Peyer's patch (tissue), 4 donors: ENCODE results near the gene TNIK. TPM values are rescaled to one million over a fixed set of nuclear protein-coding genes. Genes with fewer than 3 reads are reported as not detected.

Source experiments
- DNase-seq, 3 donors: peaks; one replicate each; pipeline ENCODE4 v3.0.0-alpha.2; 2017 to 2019
- H3K27ac ChIP-seq, 4 donors: fragments of 200-600 bp; sonication (generic); one replicate each; pipeline ENCODE4 v1.5.1; 2016 to 2019
- H3K27me3 ChIP-seq, 2 donors: fragments of 200-600 bp; sonication (generic); one replicate each; pipeline ENCODE4 v1.5.1; 2019
- H3K36me3 ChIP-seq, 3 donors: fragments of 200-600 bp; sonication (generic); one replicate each; pipeline ENCODE4 v1.5.1; 2016 to 2019
- H3K4me1 ChIP-seq, 4 donors: fragments of 200-600 bp; sonication (generic); one replicate each; pipeline ENCODE4 v1.5.1; 2016 to 2019
- H3K4me3 ChIP-seq, 4 donors: fragments of 200-600 bp; sonication (generic); 1 replicate in 3 of 4; 2 replicates in 1 of 4; pipeline ENCODE4 v1.5.1; 2016 to 2019; ENCODE audit warnings: mild to moderate bottlenecking in 1 of 4
- H3K9me3 ChIP-seq, 4 donors: fragments of 200-600 bp; sonication (generic); one replicate each; pipeline ENCODE4 v1.5.1; 2016 to 2019; ENCODE audit warnings: mild to moderate bottlenecking in 1 of 4
- CTCF ChIP-seq, 6 experiments: fragments of 450-650 bp in 4 of 6; fragments of 200-600 bp in 2 of 6; sonication (generic) in 1 of 6; IDR thresholded peaks; one replicate each; pipeline ENCODE4 v1.5.1; 2017 to 2019; ENCODE audit warnings: antibody characterized with exemption in 6 of 6, mild to moderate bottlenecking in 3 of 6, moderate library complexity in 1 of 6
- POLR2A ChIP-seq, 2 donors: fragments of 450-650 bp; IDR thresholded peaks; one replicate each; pipeline ENCODE4 v1.5.1; 2017; ENCODE audit warnings: antibody characterized with exemption in 2 of 2, mild to moderate bottlenecking in 2 of 2, moderate library complexity in 2 of 2
- total RNA-seq, 4 donors: library from RNA; depleted of rRNA; stranded (reverse); fragments of >200 nt; gene quantifications; one replicate each; pipeline ENCODE4 v1.1.0, GENCODE V29; 2016

Gene TNIK
- total RNA-seq, 4 donors from 2014 or later: 37.1 to 84.8 (median 74.4) TPM

GRCh38 chr3:171140246-171140645 lies 320.0 kb downstream of the TNIK start:
- Histone ChIP-seq H3K27ac (no peak overlapping the region), H3K4me1 (no peaks in the 10 kb centered on the region), H3K27me3 (no peaks in the 10 kb centered on the region), H3K9me3 (no peaks in the 10 kb centered on the region), H3K36me3 (peaks cover 0 to 19% (median 0%) of the 10 kb centered on the region in 3 donors), H3K4me3 (no peak overlapping the region)
- DNase-seq: no peak
- no peak for TF ChIP-seq POLR2A (IDR thresholded peaks at IDR 0.05)
- no peak for TF ChIP-seq CTCF (IDR thresholded peaks at IDR 0.05)

GRCh38 chr3:171138027-171138426 lies 322.2 kb downstream of the TNIK start:
- H3K27ac ChIP-seq: no peak overlapping the region
- no peaks in the 10 kb centered on the region for H3K9me3 ChIP-seq
- no peaks in the 10 kb centered on the region for H3K27me3 ChIP-seq
- H3K4me1 ChIP-seq: no peaks in the 10 kb centered on the region
- peaks cover 0 to 14% (median 0%) of the 10 kb centered on the region in 3 donors for H3K36me3 ChIP-seq
- DNase-seq: no peak
- no peak for TF ChIP-seq POLR2A (IDR thresholded peaks at IDR 0.05)
- no peak for TF ChIP-seq CTCF (IDR thresholded peaks at IDR 0.05)
- H3K4me3 ChIP-seq: no peak overlapping the region

GRCh38 chr3:171135549-171135948 lies 324.7 kb downstream of the TNIK start:
- Histone ChIP-seq H3K4me3 (no peak overlapping the region), H3K27ac (no peak overlapping the region), H3K27me3 (no peaks in the 10 kb centered on the region), H3K9me3 (no peaks in the 10 kb centered on the region), H3K36me3 (peaks cover 0 to 12% (median 0%) of the 10 kb centered on the region in 3 donors), H3K4me1 (no peaks in the 10 kb centered on the region)
- no peak for DNase-seq
- no peak for TF ChIP-seq POLR2A (IDR thresholded peaks at IDR 0.05)
- no peak for TF ChIP-seq CTCF (IDR thresholded peaks at IDR 0.05)

GRCh38 chr3:171133796-171134569 lies 326.2 kb downstream of the TNIK start:
- Histone ChIP-seq H3K27me3 (no peaks in the 10 kb centered on the region), H3K4me3 (no peak overlapping the region), H3K36me3 (peaks cover 0 to 6% (median 0%) of the 10 kb centered on the region in 3 donors), H3K4me1 (no peaks in the 10 kb centered on the region), H3K27ac (no peak overlapping the region), H3K9me3 (no peaks in the 10 kb centered on the region)
- TF ChIP-seq POLR2A (IDR thresholded peaks at IDR 0.05): no peak
- TF ChIP-seq CTCF (IDR thresholded peaks at IDR 0.05): no peak
- DNase-seq: no peak

- Histone ChIP-seq H3K27me3 (no peaks in the 10 kb centered on the region), H3K36me3 (peaks cover 0 to 6% (median 0%) of the 10 kb centered on the region in 3 donors), H3K9me3 (no peaks in the 10 kb centered on the region), H3K4me1 (no peaks in the 10 kb centered on the region), H3K4me3 (no peak overlapping the region), H3K27ac (no peak overlapping the region)
- no peak for DNase-seq
- TF ChIP-seq CTCF (IDR thresholded peaks at IDR 0.05) (no peak), POLR2A (IDR thresholded peaks at IDR 0.05) (no peak)
Measured at GRCh38 chr3:171133337-171133736, 326.9 kb downstream of the TNIK start.
